ENCODE measurements around the gene KCNH1. TPM values are rescaled to one million over a fixed set of nuclear protein-coding genes. Genes with fewer than 3 reads are reported as not detected.

Gene KCNH1
- total RNA-seq, 1 experiment from 2014 or later = not detected

DNA sequence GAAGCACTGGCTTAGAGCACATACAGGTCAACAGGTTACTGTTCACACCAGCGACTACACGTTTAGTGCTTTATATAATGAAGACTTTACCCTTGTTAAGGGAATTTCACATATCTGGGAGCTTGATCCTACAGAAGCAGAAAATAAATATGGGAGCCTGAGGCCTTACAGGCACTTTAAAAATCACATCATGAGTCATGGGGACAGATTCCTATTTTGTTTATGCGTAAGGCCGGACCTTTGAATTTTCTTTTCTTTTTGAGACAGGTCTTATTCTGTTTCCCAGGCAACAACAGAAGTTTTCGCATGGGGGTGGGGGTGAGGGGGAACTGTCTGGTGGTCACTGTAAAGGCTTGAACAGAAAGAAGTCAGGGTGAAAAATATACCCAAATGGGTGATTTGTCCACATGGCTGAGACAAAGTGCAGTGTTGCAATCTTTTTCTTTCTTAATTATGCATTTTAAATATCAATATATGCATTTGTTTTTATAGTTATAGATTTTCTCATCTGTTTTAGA is 276.7 kb downstream of the KCNH1 start:
- no peaks in the 10 kb centered on the region for H3K27me3 ChIP-seq (ENCODE audit: insufficient read depth, low read length)
- H3K4me2 ChIP-seq (ENCODE audit: low read length) = no peak overlapping the region
- no peaks in the 10 kb centered on the region for H3K36me3 ChIP-seq (ENCODE audit: control insufficient read depth in 1 of 2, insufficient read depth in 2 of 2, low read length in 2 of 2)
- intact Hi-C loops (cut with micrococcal nuclease) = no loop called here
- H2AFZ ChIP-seq (ENCODE audit: low read depth, low read length, poor library complexity, severe bottlenecking) = no peak overlapping the region
- CTCF ChIA-PET = no interaction called here
- H3K4me3 ChIP-seq (replicated peaks in 1 of 2; ENCODE audit: low read depth in 1 of 2, low read length in 2 of 2) = no peak overlapping the region
- no peak overlapping the region for H3K27ac ChIP-seq (ENCODE audit: low read depth, low read length)
- H3K9me3 ChIP-seq (ENCODE audit: control insufficient read depth in 1 of 2, insufficient read depth in 1 of 2, low read depth in 1 of 2, low read length in 2 of 2) = no peaks in the 10 kb centered on the region
- H3K9ac ChIP-seq (ENCODE audit: low read length) = no peak overlapping the region
- ATAC-seq = no peak
- no peaks in the 10 kb centered on the region for H3K4me1 ChIP-seq (ENCODE audit: control insufficient read depth in 1 of 2, insufficient read depth in 2 of 2, low read length in 2 of 2)
- H3K9me2 ChIP-seq (ENCODE audit: insufficient read depth) = no peaks in the 10 kb centered on the region
- RAD21 ChIA-PET (ENCODE audit: low non-redundant PET in 1 of 2, low total read pairs in 2 of 2, uncharacterized antibody in 2 of 2, unreplicated experiment in 2 of 2) = no interaction called here
- TF ChIP-seq, protein P1, sequence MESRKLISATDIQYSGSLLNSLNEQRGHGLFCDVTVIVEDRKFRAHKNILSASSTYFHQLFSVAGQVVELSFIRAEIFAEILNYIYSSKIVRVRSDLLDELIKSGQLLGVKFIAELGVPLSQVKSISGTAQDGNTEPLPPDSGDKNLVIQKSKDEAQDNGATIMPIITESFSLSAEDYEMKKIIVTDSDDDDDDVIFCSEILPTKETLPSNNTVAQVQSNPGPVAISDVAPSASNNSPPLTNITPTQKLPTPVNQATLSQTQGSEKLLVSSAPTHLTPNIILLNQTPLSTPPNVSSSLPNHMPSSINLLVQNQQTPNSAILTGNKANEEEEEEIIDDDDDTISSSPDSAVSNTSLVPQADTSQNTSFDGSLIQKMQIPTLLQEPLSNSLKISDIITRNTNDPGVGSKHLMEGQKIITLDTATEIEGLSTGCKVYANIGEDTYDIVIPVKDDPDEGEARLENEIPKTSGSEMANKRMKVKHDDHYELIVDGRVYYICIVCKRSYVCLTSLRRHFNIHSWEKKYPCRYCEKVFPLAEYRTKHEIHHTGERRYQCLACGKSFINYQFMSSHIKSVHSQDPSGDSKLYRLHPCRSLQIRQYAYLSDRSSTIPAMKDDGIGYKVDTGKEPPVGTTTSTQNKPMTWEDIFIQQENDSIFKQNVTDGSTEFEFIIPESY (IDR thresholded peaks at IDR 0.05; ENCODE audit: extremely low read depth, insufficient replicate concordance, low read length) = no peak
- TF ChIP-seq SRF (IDR thresholded peaks at IDR 0.05; ENCODE audit: low read depth) (no peak), EZH2 (IDR thresholded peaks at IDR 0.05) (no peak), SP1 (IDR thresholded peaks at IDR 0.05; ENCODE audit: low read depth) (no peak), POLR2AphosphoS5 (IDR thresholded peaks at IDR 0.05; ENCODE audit: low read depth, low read length) (no peak), YY1 (IDR thresholded peaks at IDR 0.05; ENCODE audit: extremely low read depth, insufficient replicate concordance, low read depth, low read length) (no peak), TCF7L2 (IDR thresholded peaks at IDR 0.05; ENCODE audit: borderline replicate concordance, extremely low read depth, insufficient read depth, insufficient read length) (no peak), CBX3 (IDR thresholded peaks at IDR 0.05; ENCODE audit: low read depth) (no peak), SIN3A (IDR thresholded peaks at IDR 0.05; ENCODE audit: low read depth) (no peak)
- TF ChIP-seq, protein P2, sequence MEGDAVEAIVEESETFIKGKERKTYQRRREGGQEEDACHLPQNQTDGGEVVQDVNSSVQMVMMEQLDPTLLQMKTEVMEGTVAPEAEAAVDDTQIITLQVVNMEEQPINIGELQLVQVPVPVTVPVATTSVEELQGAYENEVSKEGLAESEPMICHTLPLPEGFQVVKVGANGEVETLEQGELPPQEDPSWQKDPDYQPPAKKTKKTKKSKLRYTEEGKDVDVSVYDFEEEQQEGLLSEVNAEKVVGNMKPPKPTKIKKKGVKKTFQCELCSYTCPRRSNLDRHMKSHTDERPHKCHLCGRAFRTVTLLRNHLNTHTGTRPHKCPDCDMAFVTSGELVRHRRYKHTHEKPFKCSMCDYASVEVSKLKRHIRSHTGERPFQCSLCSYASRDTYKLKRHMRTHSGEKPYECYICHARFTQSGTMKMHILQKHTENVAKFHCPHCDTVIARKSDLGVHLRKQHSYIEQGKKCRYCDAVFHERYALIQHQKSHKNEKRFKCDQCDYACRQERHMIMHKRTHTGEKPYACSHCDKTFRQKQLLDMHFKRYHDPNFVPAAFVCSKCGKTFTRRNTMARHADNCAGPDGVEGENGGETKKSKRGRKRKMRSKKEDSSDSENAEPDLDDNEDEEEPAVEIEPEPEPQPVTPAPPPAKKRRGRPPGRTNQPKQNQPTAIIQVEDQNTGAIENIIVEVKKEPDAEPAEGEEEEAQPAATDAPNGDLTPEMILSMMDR (IDR thresholded peaks at IDR 0.05 in 2 of 3, conservative IDR thresholded peaks at IDR 0.05 in 1 of 3; ENCODE audit: borderline replicate concordance in 1 of 3, insufficient read depth in 1 of 3, low read depth in 2 of 3, low read length in 2 of 3) = no peak
- TF ChIP-seq, protein P3, sequence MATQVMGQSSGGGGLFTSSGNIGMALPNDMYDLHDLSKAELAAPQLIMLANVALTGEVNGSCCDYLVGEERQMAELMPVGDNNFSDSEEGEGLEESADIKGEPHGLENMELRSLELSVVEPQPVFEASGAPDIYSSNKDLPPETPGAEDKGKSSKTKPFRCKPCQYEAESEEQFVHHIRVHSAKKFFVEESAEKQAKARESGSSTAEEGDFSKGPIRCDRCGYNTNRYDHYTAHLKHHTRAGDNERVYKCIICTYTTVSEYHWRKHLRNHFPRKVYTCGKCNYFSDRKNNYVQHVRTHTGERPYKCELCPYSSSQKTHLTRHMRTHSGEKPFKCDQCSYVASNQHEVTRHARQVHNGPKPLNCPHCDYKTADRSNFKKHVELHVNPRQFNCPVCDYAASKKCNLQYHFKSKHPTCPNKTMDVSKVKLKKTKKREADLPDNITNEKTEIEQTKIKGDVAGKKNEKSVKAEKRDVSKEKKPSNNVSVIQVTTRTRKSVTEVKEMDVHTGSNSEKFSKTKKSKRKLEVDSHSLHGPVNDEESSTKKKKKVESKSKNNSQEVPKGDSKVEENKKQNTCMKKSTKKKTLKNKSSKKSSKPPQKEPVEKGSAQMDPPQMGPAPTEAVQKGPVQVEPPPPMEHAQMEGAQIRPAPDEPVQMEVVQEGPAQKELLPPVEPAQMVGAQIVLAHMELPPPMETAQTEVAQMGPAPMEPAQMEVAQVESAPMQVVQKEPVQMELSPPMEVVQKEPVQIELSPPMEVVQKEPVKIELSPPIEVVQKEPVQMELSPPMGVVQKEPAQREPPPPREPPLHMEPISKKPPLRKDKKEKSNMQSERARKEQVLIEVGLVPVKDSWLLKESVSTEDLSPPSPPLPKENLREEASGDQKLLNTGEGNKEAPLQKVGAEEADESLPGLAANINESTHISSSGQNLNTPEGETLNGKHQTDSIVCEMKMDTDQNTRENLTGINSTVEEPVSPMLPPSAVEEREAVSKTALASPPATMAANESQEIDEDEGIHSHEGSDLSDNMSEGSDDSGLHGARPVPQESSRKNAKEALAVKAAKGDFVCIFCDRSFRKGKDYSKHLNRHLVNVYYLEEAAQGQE (IDR thresholded peaks at IDR 0.05; ENCODE audit: low read depth) = no peak
- no peaks in the 10 kb centered on the region for H3K79me2 ChIP-seq (ENCODE audit: insufficient read depth, low read length)
- POLR2A ChIA-PET = no interaction called here
- H4K20me1 ChIP-seq (ENCODE audit: insufficient read depth) = no peaks in the 10 kb centered on the region
- no TSS peak for BruUV-seq (replicated peaks)
- DNase-seq (ENCODE audit: low read depth, low spot score) = no peak

Measured in HCT116 (cell line).